Naive thymus-derived CD8-positive, alpha-beta T cell (primary cell): ENCODE measurements around the gene DAPK2. TPM values are rescaled to one million over a fixed set of nuclear protein-coding genes. Genes with fewer than 3 reads are reported as not detected.

Source experiments
- microRNA-seq: library from miRNA; unstranded; fragments of <30 nt; microRNA quantifications from one replicate; pipeline ENCODE4 v1.2.0, GENCODE V29; 2022; ENCODE audit warnings: borderline microRNAs expressed
- polyA plus RNA-seq, 3 donors: library from polyadenylated mRNA; unstranded; fragments of 300-500 nt; fragmentation: Illumina TruSeq; gene quantifications; one replicate each; pipeline ENCODE4 v1.2.3, GENCODE V29; 2021
- total RNA-seq, 8 experiments: library from RNA in 2 of 8; stranded (reverse) in 2 of 8; gene quantifications; one replicate each; pipeline ENCODE4 v1.2.3 and lab custom pipeline; 2021 to 2026

Gene DAPK2
- total and polyA plus RNA-seq, 5 experiments from 2014 or later: 0.41 to 4.0 (median 1.3) TPM

Small RNA genes within 50 kb of the gene (microRNA-seq; reads per million reads assigned to microRNA genes)
- not detected for gene MIR422A

Other genes with a start within 250 kb of the DAPK2 start
- 100 to 1,000 TPM; 147 to 162 TPM for gene HERC1, start 212.5 kb downstream of the DAPK2 start, total RNA-seq
- gene HERC1, start 212.5 kb downstream of the DAPK2 start, polyA plus RNA-seq: 10 to 100 TPM; 23.1 to 41.0 (median 38.9) TPM
- gene CIAO2A, start 47.4 kb upstream of the DAPK2 start, total RNA-seq: 10 to 100 TPM; 27.5 to 31.8 TPM
- 10 to 100 TPM; 54.8 to 84.8 (median 64.9) TPM for gene CIAO2A, start 47.4 kb upstream of the DAPK2 start, polyA plus RNA-seq
- gene SNX1, start 49.5 kb upstream of the DAPK2 start, total RNA-seq: 100 to 1,000 TPM; 133 to 143 TPM
- 10 to 100 TPM; 42.7 to 72.6 (median 54.8) TPM for gene SNX1, start 49.5 kb upstream of the DAPK2 start, polyA plus RNA-seq
- 1 to 10 TPM; 4.3 to 4.4 TPM for gene SNX22, start 105.2 kb upstream of the DAPK2 start, total RNA-seq
- under 1 TPM; 0.64 to 0.99 (median 0.76) TPM for gene SNX22, start 105.2 kb upstream of the DAPK2 start, polyA plus RNA-seq
- 100 to 1,000 TPM; 154 to 155 TPM for gene PPIB, start 116.5 kb upstream of the DAPK2 start, total RNA-seq
- gene PPIB, start 116.5 kb upstream of the DAPK2 start, polyA plus RNA-seq: 100 to 1,000 TPM; 431 to 581 (median 521) TPM